Activated CD4-positive, alpha-beta T cell treated with anti-CD3 and anti-CD28 coated beads, Interleukin-2, amount 10 ng/mL, durations not matched to agents 24 days and 14 days (primary cell): Measurements from ENCODE around the gene ZNF525. TPM values are rescaled to one million over a fixed set of nuclear protein-coding genes. Genes with fewer than 3 reads are reported as not detected.
A peak's percentile ranks its signal among the peaks of the same experiment; 100 is the strongest.
"Not testable (repeated sequence)": the region's sequence is repeated elsewhere in the genome, so short reads cannot be mapped to it uniquely, and the experiment has no call there.

Experiments
- DNase-seq: peaks from one replicate; pipeline ENCODE4 v3.0.0; 2022
- H3K27ac Mint-ChIP-seq: one replicate; pipeline ENCODE4 v1.8.0; 2022; ENCODE audit warnings: mild to moderate bottlenecking, mixed read lengths
- H3K27me3 Mint-ChIP-seq: one replicate; pipeline ENCODE4 v1.8.0; 2022; ENCODE audit warnings: mixed read lengths
- H3K36me3 Mint-ChIP-seq: one replicate; pipeline ENCODE4 v1.8.0; 2022; ENCODE audit warnings: low read depth, mild to moderate bottlenecking, mixed read lengths
- H3K4me1 Mint-ChIP-seq: one replicate; pipeline ENCODE4 v1.8.0; 2021; ENCODE audit warnings: mixed read lengths
- H3K4me3 Mint-ChIP-seq: one replicate; pipeline ENCODE4 v1.8.0; 2022; ENCODE audit warnings: mild to moderate bottlenecking, moderate library complexity, mixed read lengths
- H3K9me3 Mint-ChIP-seq: one replicate; pipeline ENCODE4 v1.8.0; 2021; ENCODE audit warnings: mixed read lengths
- intact Hi-C: fragments of 100-400 bp; cut with micrococcal nuclease; formaldehyde crosslinking; loops from one replicate; pipeline ENCODE4 v1.15.1; 2023
- total RNA-seq: library from RNA; stranded (reverse); gene quantifications from 2 replicates; pipeline ENCODE4 v1.2.3, GENCODE V29; 2022

The ZNF525 gene
- total RNA-seq, 1 donor from 2014 or later, result 18.3 TPM

- Mint-ChIP-seq H3K9me3 (peaks cover 43% of the 10 kb centered on the region), H3K36me3 (peaks cover 91% of the 10 kb centered on the region), H3K4me3 (no peak overlapping the region), H3K27ac (no peak overlapping the region), H3K27me3 (no peaks in the 10 kb centered on the region), H3K4me1 (no peaks in the 10 kb centered on the region)
- DNase-seq, result no peak
- intact Hi-C loops, result no loop called here
Measured at GRCh38 chr19:53381376-53381775, 15.9 kb downstream of the ZNF525 start.

- no peak for DNase-seq
- H3K27me3 Mint-ChIP-seq, result no peaks in the 10 kb centered on the region
- intact Hi-C loops, result no loop called here
- H3K27ac Mint-ChIP-seq, result no peak overlapping the region
- H3K4me1 Mint-ChIP-seq, result no peaks in the 10 kb centered on the region
- H3K36me3 Mint-ChIP-seq, result peaks cover 39% of the 10 kb centered on the region
- no peak overlapping the region for H3K4me3 Mint-ChIP-seq
- peaks cover 39% of the 10 kb centered on the region for H3K9me3 Mint-ChIP-seq
Measured at GRCh38 chr19:53388168-53388567, 22.7 kb downstream of the ZNF525 start.

GRCh38 chr19:53388904-53389303 is 23.4 kb downstream of the ZNF525 start:
- peaks cover 35% of the 10 kb centered on the region for H3K9me3 Mint-ChIP-seq

GRCh38 chr19:53389571-53389970 is 24.1 kb downstream of the ZNF525 start:
- Mint-ChIP-seq H3K4me1 (peaks cover 1% of the 10 kb centered on the region), H3K36me3 (peaks cover 35% of the 10 kb centered on the region), H3K27ac (no peak overlapping the region), H3K27me3 (no peaks in the 10 kb centered on the region), H3K4me3 (no peak overlapping the region), H3K9me3 (peaks cover 33% of the 10 kb centered on the region)
- DNase-seq, result no peak
- intact Hi-C loops, result no loop called here

More at GRCh38 chr19:53388904-53389303, 23.4 kb downstream of the ZNF525 start:
- intact Hi-C loops, result no loop called here
- no peaks in the 10 kb centered on the region for H3K27me3 Mint-ChIP-seq
- peaks cover 35% of the 10 kb centered on the region for H3K36me3 Mint-ChIP-seq
- no peaks in the 10 kb centered on the region for H3K4me1 Mint-ChIP-seq
- no peak for DNase-seq
- no peak overlapping the region for H3K27ac Mint-ChIP-seq
- no peak overlapping the region for H3K4me3 Mint-ChIP-seq

- intact Hi-C loops, result loop anchor here (10.0 kb wide), 1 partner anchor 195 kb away; the partner anchor contains the start of gene ZNF665
- no peak overlapping the region for H3K4me3 Mint-ChIP-seq
- no peak overlapping the region for H3K27ac Mint-ChIP-seq
- H3K27me3 Mint-ChIP-seq, result no peaks in the 10 kb centered on the region
- no peak for DNase-seq
- H3K4me1 Mint-ChIP-seq, result peaks cover 4% of the 10 kb centered on the region
- peaks cover 29% of the 10 kb centered on the region for H3K9me3 Mint-ChIP-seq
- peaks cover 33% of the 10 kb centered on the region for H3K36me3 Mint-ChIP-seq
Measured at GRCh38 chr19:53389978-53390377, 24.5 kb downstream of the ZNF525 start.

GRCh38 chr19:53394522-53394973 is 29.0 kb downstream of the ZNF525 start:
- peaks cover 35% of the 10 kb centered on the region for H3K36me3 Mint-ChIP-seq
- peak overlapping the region; percentile 93 for H3K27ac Mint-ChIP-seq
- intact Hi-C loops, result loop anchor here (10.0 kb wide), 1 partner anchor 200 kb away; the partner anchor contains the start of gene ZNF665
- peaks cover 16% of the 10 kb centered on the region for H3K4me1 Mint-ChIP-seq
- no peak for DNase-seq
- H3K27me3 Mint-ChIP-seq, result no peaks in the 10 kb centered on the region
- peaks cover 19% of the 10 kb centered on the region for H3K9me3 Mint-ChIP-seq
- H3K4me3 Mint-ChIP-seq, result peak overlapping the region; percentile 94

- intact Hi-C loops, result loop anchor here (1.0 to 10.0 kb wide), 5 partner anchors 30 to 292 kb away; partner anchors contain the start of genes ZNF160, ZNF525 and ZNF665
Measured at GRCh38 chr19:53394974-53395839, 29.7 kb downstream of the ZNF525 start, which contains the start of gene ZNF765. ZNF765 (plus strand) TSS chr19:53395149; CDS start chr19:53398016, 2,867 bp downstream.

GRCh38 chr19:53395840-53396524 is 30.5 kb downstream of the ZNF525 start:
- Mint-ChIP-seq H3K4me3 (peak overlapping the region; percentile 94), H3K27ac (peak overlapping the region; percentile 93), H3K9me3 (peaks cover 15% of the 10 kb centered on the region), H3K36me3 (peaks cover 44% of the 10 kb centered on the region), H3K4me1 (peaks cover 16% of the 10 kb centered on the region)
- intact Hi-C loops, result loop anchor here (1.0 to 10.0 kb wide), 5 partner anchors 31 to 293 kb away; partner anchors contain the start of genes ZNF160, ZNF525 and ZNF665
- not testable (repeated sequence) for H3K27me3 Mint-ChIP-seq, DNase-seq

More at GRCh38 chr19:53394974-53395839, 29.7 kb downstream of the ZNF525 start, which contains the start of gene ZNF765:
- Mint-ChIP-seq H3K4me1 (peaks cover 16% of the 10 kb centered on the region), H3K36me3 (peaks cover 40% of the 10 kb centered on the region), H3K27ac (peak within 1 kb of the TSS; percentile 93), H3K9me3 (peaks cover 19% of the 10 kb centered on the region), H3K4me3 (peak within 1 kb of the TSS; percentile 94), H3K27me3 (no peaks in the 10 kb centered on the region)
- DNase-seq, result peak; percentile 99

GRCh38 chr19:53396525-53396868 is 31.0 kb downstream of the ZNF525 start:
- Mint-ChIP-seq H3K9me3 (peaks cover 17% of the 10 kb centered on the region), H3K36me3 (peaks cover 47% of the 10 kb centered on the region), H3K27ac (no peak overlapping the region), H3K27me3 (no peaks in the 10 kb centered on the region), H3K4me3 (peak overlapping the region; percentile 94), H3K4me1 (peaks cover 16% of the 10 kb centered on the region)
- intact Hi-C loops, result loop anchor here (10.0 kb wide), 1 partner anchor 202 kb away; the partner anchor contains the start of gene ZNF665
- no peak for DNase-seq

GRCh38 chr19:53397918-53398317 is 32.4 kb downstream of the ZNF525 start:
- DNase-seq, H3K27me3 Mint-ChIP-seq, H3K4me3 Mint-ChIP-seq, H3K27ac Mint-ChIP-seq: not testable (repeated sequence)
- Mint-ChIP-seq H3K36me3 (peaks cover 61% of the 10 kb centered on the region), H3K4me1 (peaks cover 16% of the 10 kb centered on the region), H3K9me3 (peaks cover 19% of the 10 kb centered on the region)
- intact Hi-C loops, result loop anchor here (10.0 kb wide), 1 partner anchor 203 kb away; the partner anchor contains the start of gene ZNF665

GRCh38 chr19:53409505-53410204 is 44.1 kb downstream of the ZNF525 start:
- Mint-ChIP-seq H3K4me3 (no peak overlapping the region), H3K27ac (no peak overlapping the region), H3K9me3 (peaks cover 39% of the 10 kb centered on the region), H3K4me1 (no peaks in the 10 kb centered on the region), H3K27me3 (no peaks in the 10 kb centered on the region), H3K36me3 (peaks cover 77% of the 10 kb centered on the region)
- intact Hi-C loops, result no loop called here
- DNase-seq, result no peak

- H3K4me1 Mint-ChIP-seq, DNase-seq, H3K4me3 Mint-ChIP-seq, intact Hi-C loops, H3K27me3 Mint-ChIP-seq, H3K27ac Mint-ChIP-seq, H3K36me3 Mint-ChIP-seq, H3K9me3 Mint-ChIP-seq: not testable (repeated sequence)
Measured at GRCh38 chr19:53420520-53421315, 55.2 kb downstream of the ZNF525 start.
